Peyer's patch (tissue), 4 donors: ENCODE data around the gene TSPAN17. TPM values are rescaled to one million over a fixed set of nuclear protein-coding genes. Genes with fewer than 3 reads are reported as not detected.
"Not testable (repeated sequence)": the region's sequence is repeated elsewhere in the genome, so short reads cannot be mapped to it uniquely, and the experiment has no call there.

Experiments used
- DNase-seq, 3 donors: peaks; one replicate each; pipeline ENCODE4 v3.0.0-alpha.2; 2017 to 2019
- H3K27ac ChIP-seq, 4 donors: fragments of 200-600 bp; sonication (generic); one replicate each; pipeline ENCODE4 v1.5.1; 2016 to 2019
- H3K27me3 ChIP-seq, 2 donors: fragments of 200-600 bp; sonication (generic); one replicate each; pipeline ENCODE4 v1.5.1; 2019
- H3K36me3 ChIP-seq, 3 donors: fragments of 200-600 bp; sonication (generic); one replicate each; pipeline ENCODE4 v1.5.1; 2016 to 2019
- H3K4me1 ChIP-seq, 4 donors: fragments of 200-600 bp; sonication (generic); one replicate each; pipeline ENCODE4 v1.5.1; 2016 to 2019
- H3K4me3 ChIP-seq, 4 donors: fragments of 200-600 bp; sonication (generic); 1 replicate in 3 of 4; 2 replicates in 1 of 4; pipeline ENCODE4 v1.5.1; 2016 to 2019; ENCODE audit warnings: mild to moderate bottlenecking in 1 of 4
- H3K9me3 ChIP-seq, 4 donors: fragments of 200-600 bp; sonication (generic); one replicate each; pipeline ENCODE4 v1.5.1; 2016 to 2019; ENCODE audit warnings: mild to moderate bottlenecking in 1 of 4
- POLR2A ChIP-seq, 2 donors: fragments of 450-650 bp; IDR thresholded peaks; one replicate each; pipeline ENCODE4 v1.5.1; 2017; ENCODE audit warnings: antibody characterized with exemption in 2 of 2, mild to moderate bottlenecking in 2 of 2, moderate library complexity in 2 of 2
- total RNA-seq, 4 donors: library from RNA; depleted of rRNA; stranded (reverse); fragments of >200 nt; gene quantifications; one replicate each; pipeline ENCODE4 v1.1.0, GENCODE V29; 2016
- TF ChIP-seq, protein P1 (sequence below), 6 experiments: fragments of 450-650 bp in 4 of 6; fragments of 200-600 bp in 2 of 6; sonication (generic) in 1 of 6; IDR thresholded peaks; one replicate each; pipeline ENCODE4 v1.5.1; 2017 to 2019; ENCODE audit warnings: antibody characterized with exemption in 6 of 6, mild to moderate bottlenecking in 3 of 6, moderate library complexity in 1 of 6

TSPAN17 gene
- total RNA-seq, 4 donors from 2014 or later, result 25.4 to 33.8 (median 28.7) TPM

DNA sequence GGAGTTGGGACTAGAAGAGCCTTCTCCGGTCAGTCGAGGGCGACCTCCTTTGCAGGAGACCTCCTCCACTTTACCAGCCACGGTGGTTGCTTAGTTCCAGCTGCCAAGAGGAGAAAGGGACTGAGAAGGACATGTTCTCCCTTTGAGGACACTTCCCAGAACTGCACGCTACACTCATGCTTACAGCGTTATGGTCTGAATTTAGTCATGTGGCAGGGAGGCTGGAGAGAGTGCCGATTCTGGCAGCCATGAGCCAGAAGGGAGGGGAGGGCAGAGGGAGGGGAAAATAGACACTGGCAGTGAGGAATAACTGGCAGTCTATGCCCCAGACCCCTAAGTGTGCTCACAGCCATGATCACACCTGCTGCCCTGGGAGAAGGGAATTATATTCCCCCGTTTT is 47.8 kb downstream of the TSPAN17 start:
- H3K27ac ChIP-seq, result no peak overlapping the region
- H3K27me3 ChIP-seq, result no peaks in the 10 kb centered on the region
- H3K4me3 ChIP-seq, result no peak overlapping the region
- DNase-seq, result no peak
- no peaks in the 10 kb centered on the region for H3K9me3 ChIP-seq
- H3K36me3 ChIP-seq, result no peaks in the 10 kb centered on the region
- peaks cover 0 to 16% (median 0%) of the 10 kb centered on the region in 4 donors for H3K4me1 ChIP-seq
- TF ChIP-seq POLR2A (IDR thresholded peaks at IDR 0.05), result no peak
- TF ChIP-seq, protein P1, sequence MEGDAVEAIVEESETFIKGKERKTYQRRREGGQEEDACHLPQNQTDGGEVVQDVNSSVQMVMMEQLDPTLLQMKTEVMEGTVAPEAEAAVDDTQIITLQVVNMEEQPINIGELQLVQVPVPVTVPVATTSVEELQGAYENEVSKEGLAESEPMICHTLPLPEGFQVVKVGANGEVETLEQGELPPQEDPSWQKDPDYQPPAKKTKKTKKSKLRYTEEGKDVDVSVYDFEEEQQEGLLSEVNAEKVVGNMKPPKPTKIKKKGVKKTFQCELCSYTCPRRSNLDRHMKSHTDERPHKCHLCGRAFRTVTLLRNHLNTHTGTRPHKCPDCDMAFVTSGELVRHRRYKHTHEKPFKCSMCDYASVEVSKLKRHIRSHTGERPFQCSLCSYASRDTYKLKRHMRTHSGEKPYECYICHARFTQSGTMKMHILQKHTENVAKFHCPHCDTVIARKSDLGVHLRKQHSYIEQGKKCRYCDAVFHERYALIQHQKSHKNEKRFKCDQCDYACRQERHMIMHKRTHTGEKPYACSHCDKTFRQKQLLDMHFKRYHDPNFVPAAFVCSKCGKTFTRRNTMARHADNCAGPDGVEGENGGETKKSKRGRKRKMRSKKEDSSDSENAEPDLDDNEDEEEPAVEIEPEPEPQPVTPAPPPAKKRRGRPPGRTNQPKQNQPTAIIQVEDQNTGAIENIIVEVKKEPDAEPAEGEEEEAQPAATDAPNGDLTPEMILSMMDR (IDR thresholded peaks at IDR 0.05), result no peak

DNA sequence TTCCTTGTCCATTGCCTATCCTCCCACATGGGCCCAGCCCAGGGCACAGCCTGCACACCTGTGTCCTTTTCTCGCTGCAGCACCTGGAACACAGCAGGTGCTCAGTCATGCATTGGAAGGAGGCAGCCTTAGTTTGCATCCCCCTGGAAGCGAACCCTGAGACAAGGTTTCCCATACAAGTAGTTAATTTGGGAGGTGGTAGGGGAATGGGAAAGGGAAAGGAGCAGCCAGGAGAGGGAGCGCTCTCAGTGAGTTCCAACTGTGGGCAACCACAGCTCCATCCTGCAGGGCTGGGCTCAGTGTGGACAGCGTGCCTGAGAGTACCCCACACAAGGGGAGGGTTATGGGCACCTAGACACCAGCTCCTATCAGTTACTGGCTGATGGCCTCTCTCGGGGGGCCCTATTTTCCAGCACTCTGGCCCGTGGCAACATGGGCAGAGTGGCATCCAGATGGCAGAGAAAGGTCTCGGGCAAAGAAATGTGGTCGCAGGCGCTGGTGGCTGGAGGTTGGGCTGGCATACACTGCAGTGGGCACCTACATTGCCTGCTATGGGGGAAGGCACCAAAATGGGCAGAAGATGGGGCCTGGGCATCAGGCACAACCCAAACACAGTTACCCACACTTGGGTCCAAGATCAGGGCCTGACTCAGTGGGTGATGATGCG is 50.1 kb downstream of the TSPAN17 start:
- Histone ChIP-seq H3K4me1 (peaks cover 0 to 15% (median 0%) of the 10 kb centered on the region in 4 donors), H3K4me3 (no peak overlapping the region), H3K36me3 (no peaks in the 10 kb centered on the region), H3K9me3 (no peaks in the 10 kb centered on the region), H3K27ac (no peak overlapping the region), H3K27me3 (no peaks in the 10 kb centered on the region)
- DNase-seq, result no peak
- TF ChIP-seq POLR2A (IDR thresholded peaks at IDR 0.05), result no peak

DNA sequence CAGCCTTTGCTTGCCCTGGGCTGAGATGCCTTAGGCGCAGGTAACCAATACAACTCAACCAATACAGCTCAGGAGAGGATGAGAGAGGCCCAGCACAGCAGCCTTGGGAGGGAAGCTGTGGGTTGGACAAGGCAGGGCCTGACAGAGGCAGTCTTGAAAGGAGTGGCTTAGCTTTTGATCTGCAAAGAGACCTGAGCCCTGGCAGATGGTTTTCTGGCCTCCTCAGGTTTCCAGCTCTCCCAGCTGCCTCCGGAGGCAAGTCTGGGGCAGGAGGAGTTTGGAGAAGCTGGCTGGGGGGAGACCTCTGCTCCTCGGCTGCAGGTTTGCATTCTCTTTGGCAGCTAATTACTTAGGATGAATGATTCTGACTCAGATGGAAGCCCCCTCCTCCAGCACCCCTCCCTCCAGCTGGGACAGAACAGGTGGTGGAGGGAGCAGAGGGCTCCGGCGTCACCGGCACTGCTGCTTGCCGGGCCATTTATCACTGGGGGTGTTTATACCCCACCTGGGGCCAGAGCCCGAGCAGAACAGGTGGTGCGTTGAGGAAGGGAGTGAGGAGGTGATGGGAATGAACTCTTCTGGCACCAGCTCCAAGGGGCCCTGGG is 50.8 kb downstream of the TSPAN17 start:
- Histone ChIP-seq H3K4me1 (peaks cover 0 to 8% (median 0%) of the 10 kb centered on the region in 4 donors), H3K27me3 (no peaks in the 10 kb centered on the region)
- TF ChIP-seq POLR2A (IDR thresholded peaks at IDR 0.05), result no peak
- TF ChIP-seq, protein P1 (IDR thresholded peaks at IDR 0.05), result no peak

DNA sequence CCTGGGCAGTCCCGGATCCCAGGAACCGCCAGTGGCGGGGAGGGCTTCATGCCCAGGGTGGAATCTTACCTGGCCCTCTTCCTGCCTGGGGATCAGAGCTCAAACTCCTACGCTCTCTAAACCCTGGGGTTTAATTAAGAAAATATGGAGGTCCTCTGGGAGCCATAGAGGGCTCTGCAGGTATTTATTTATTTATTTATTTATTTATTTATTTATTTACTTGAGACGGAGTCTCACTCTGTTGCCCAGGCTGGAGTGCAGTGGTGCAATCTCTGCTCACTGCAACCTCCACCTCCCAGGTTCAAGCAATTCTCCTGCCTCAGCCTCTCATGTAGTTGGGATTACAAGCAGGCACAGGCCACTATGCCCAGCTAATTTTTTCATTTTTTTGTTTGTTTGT is 52.2 kb downstream of the TSPAN17 start:
- not testable (repeated sequence) for H3K27me3 ChIP-seq, H3K36me3 ChIP-seq

More for the DNA sequence above, 50.8 kb downstream of the TSPAN17 start:
- no peaks in the 10 kb centered on the region for H3K36me3 ChIP-seq
- H3K4me3 ChIP-seq, result no peak overlapping the region
- no peak overlapping the region for H3K27ac ChIP-seq
- H3K9me3 ChIP-seq, result no peaks in the 10 kb centered on the region
- no peak for DNase-seq

DNA sequence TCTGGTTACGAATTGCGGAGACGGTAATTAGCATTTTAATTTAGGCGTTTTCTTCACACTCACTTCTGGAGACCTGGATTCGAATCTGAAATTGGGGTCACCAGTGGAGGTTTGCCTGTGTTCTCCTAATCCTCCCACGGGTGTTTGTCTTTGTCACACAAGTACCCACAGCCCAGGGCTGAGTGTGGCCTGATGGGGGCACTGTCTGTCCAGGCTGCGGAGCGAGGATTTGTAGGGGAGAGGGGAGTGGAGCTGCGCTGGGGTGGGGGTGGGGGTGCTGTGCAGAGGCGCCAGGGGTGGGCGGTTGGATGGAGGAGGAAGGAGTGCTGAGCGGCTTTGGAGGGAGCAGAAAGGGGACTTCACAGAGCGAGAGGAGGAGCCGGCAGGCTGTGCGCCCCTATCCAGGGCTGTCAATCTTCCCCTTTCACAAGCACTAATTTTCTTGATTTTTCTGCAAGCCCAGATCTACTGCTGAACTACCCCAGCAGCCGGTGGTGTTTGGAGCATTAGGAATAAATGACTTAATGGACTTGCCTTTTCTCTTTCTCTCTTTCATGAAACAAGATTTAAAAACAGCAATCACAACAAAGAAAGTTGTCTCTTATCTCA is 53.1 kb downstream of the TSPAN17 start:
- Histone ChIP-seq H3K27me3 (no peaks in the 10 kb centered on the region), H3K36me3 (no peaks in the 10 kb centered on the region), H3K9me3 (no peaks in the 10 kb centered on the region), H3K4me1 (no peaks in the 10 kb centered on the region), H3K4me3 (no peak overlapping the region), H3K27ac (no peak overlapping the region)
- no peak for TF ChIP-seq POLR2A (IDR thresholded peaks at IDR 0.05)
- TF ChIP-seq, protein P1 (IDR thresholded peaks at IDR 0.05), result no peak
- DNase-seq, result no peak

More for the DNA sequence above, 52.2 kb downstream of the TSPAN17 start:
- not testable (repeated sequence) for H3K4me1 ChIP-seq, H3K27ac ChIP-seq, DNase-seq, H3K9me3 ChIP-seq, H3K4me3 ChIP-seq

DNA sequence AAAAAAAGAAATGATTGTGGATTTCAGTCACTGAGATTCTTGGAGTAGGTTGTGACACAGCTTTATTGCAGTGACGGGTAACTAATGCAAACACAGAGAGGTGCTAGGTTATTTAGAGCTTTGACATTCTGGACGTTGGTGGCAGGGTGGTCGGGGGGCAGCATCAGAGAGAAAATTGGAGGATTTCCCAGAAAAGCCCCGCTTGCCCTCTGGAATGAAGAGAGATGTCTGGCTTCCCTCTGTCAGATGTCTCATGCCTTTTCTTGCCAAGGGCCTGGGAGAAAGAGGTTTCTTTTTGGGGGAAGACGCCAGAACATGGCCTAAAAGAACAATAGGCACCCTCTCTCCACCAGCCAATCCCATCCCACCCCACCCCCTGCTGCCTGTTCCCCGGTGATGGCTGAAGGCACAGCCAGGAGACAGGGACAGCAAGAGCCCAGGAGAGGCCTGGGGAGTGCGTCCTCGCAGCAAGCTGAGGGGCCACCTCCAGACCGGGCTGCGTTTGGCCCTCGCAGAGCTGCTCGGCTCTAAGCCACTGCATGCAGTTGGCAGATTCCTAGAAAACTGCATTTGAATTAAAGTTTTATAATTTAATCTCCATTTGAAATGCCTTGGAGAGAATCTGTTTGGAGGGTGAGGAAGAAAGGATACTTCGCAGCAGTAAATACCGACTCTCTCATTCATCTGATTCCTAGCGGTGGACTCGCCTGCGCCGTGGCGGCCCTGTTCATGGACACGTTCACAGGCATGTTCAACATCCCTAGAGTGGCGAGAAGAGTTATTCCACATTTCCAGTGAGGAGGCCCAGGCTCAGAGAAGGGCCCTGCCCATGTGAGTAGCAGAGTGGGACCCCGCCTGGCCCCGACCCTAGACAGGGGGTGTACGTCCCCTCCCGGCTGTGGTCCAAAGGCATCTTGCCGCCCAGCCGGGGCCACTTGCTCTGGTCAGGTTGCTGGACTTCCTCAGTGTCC is 55.7 kb downstream of the TSPAN17 start:
- H3K4me1 ChIP-seq, result no peaks in the 10 kb centered on the region
- H3K4me3 ChIP-seq, result no peak overlapping the region
- no peaks in the 10 kb centered on the region for H3K27me3 ChIP-seq
- H3K27ac ChIP-seq, result no peak overlapping the region
- TF ChIP-seq POLR2A (IDR thresholded peaks at IDR 0.05), result no peak
- TF ChIP-seq, protein P1 (IDR thresholded peaks at IDR 0.05), result no peak
- H3K9me3 ChIP-seq, result no peaks in the 10 kb centered on the region
- DNase-seq, result no peak
- no peaks in the 10 kb centered on the region for H3K36me3 ChIP-seq
